ENCODE measurements around the gene LINGO3. TPM values are rescaled to one million over a fixed set of nuclear protein-coding genes. Genes with fewer than 3 reads are reported as not detected.

LINGO3 gene
- polyA plus RNA-seq, 1 donor (not counting 4 experiments of a cell fraction or from before 2014, with no cell fraction given): not detected

DNA sequence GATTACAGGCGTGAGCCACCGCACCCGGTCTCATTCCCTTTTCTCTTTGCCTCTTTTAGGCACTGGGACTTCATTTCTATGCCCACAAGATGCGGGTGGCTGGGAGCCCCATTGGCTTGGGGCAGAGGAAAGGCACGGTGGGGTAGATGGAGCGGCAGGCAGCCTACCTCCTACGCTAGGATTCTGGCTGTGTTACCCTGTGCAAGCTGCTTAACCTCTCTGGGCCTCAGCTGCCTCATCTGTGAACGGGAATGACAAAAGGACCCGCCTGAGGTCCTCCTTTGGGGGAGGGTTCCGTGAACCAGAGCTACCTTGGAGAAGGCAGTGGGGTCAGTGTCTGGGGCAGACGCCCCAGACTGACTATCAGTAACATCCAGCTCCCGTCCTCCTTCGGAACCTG lies 9.3 kb upstream of the LINGO3 start:
- FAIRE-seq (no peak), DNase-seq (ENCODE audit: low read depth, low spot score) (no peak)
- Histone ChIP-seq H3K4me3 (ENCODE audit: control insufficient read depth in 2 of 3, extremely low read depth in 1 of 3, insufficient read depth in 2 of 3, low read depth in 1 of 3, low read length in 3 of 3) (no peak overlapping the region), H3K4me1 (ENCODE audit: control insufficient read depth, extremely low read depth, insufficient read depth, low read length) (peaks cover 2% of the 10 kb centered on the region), H3K27me3 (ENCODE audit: control insufficient read depth, extremely low read depth, insufficient read depth, low read length) (peaks cover 4% of the 10 kb centered on the region), H3K9me1 (ENCODE audit: control insufficient read depth, extremely low read depth, insufficient read depth, low read length) (no peaks in the 10 kb centered on the region), H3K4me2 (ENCODE audit: control insufficient read depth, extremely low read depth, insufficient read depth, low read depth, low read length) (no peak overlapping the region), H3K79me2 (ENCODE audit: control insufficient read depth, insufficient read depth, low read length) (no peaks in the 10 kb centered on the region), H3K9ac (ENCODE audit: control insufficient read depth, extremely low read depth, insufficient read depth, low read length) (no peak overlapping the region), H2AFZ (ENCODE audit: control insufficient read depth, low read length) (no peak overlapping the region), H3K27ac (ENCODE audit: control insufficient read depth, insufficient read depth, low read length) (no peak overlapping the region), H3K36me3 (ENCODE audit: control insufficient read depth in 2 of 2, extremely low read depth in 1 of 2, insufficient read depth in 2 of 2, low read length in 2 of 2) (peaks cover 0 to 5% of the 10 kb centered on the region in 2 experiments), H3K9me3 (ENCODE audit: control insufficient read depth, low read depth, low read length) (no peaks in the 10 kb centered on the region), H4K20me1 (ENCODE audit: control insufficient read depth, extremely low read depth, insufficient read depth, low read length) (no peaks in the 10 kb centered on the region)
- TF ChIP-seq EZH2 (IDR thresholded peaks at IDR 0.05; ENCODE audit: low read length): no peak
- dilution Hi-C loops (cut with MboI; ENCODE audit: extremely low pct_ligation_motif_present, low sequenced_read_pairs): no loop called here

DNA sequence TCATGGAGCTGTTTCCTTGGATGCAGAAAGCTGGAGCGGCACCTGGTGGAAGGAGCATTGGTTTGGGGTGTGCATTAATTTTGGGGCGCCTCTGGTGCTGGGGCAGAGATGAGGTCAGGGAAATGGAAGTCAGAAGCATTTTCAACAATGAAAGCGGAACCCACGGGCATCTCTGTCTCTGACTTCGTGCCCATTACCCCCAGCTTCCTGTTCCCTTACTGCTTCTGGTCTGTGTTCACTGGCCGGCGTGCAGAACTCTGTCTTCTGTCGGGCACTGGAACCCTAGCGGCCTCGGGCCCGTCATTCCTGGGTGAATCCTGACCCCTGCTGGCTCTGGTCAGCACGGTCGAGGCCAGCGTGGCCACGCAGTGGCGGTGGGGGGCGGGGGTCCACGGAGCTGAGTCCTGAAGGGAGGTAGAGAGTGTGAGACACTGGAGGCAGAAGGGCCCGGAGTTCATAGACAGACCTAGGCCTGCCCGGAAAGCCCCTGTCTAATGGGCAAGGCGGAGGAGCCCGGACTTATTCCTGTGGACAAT lies 7.9 kb upstream of the LINGO3 start:
- Histone ChIP-seq H3K9me3 (ENCODE audit: control insufficient read depth, low read depth, low read length) (no peaks in the 10 kb centered on the region), H3K9me1 (ENCODE audit: control insufficient read depth, extremely low read depth, insufficient read depth, low read length) (no peaks in the 10 kb centered on the region), H3K27ac (ENCODE audit: control insufficient read depth, insufficient read depth, low read length) (no peak overlapping the region), H3K4me2 (ENCODE audit: control insufficient read depth, extremely low read depth, insufficient read depth, low read depth, low read length) (no peak overlapping the region), H3K4me3 (ENCODE audit: control insufficient read depth in 2 of 3, extremely low read depth in 1 of 3, insufficient read depth in 2 of 3, low read depth in 1 of 3, low read length in 3 of 3) (no peak overlapping the region), H3K79me2 (ENCODE audit: control insufficient read depth, insufficient read depth, low read length) (no peaks in the 10 kb centered on the region), H3K36me3 (ENCODE audit: control insufficient read depth in 2 of 2, extremely low read depth in 1 of 2, insufficient read depth in 2 of 2, low read length in 2 of 2) (no peaks in the 10 kb centered on the region), H3K4me1 (ENCODE audit: control insufficient read depth, extremely low read depth, insufficient read depth, low read length) (peaks cover 2% of the 10 kb centered on the region), H3K27me3 (ENCODE audit: control insufficient read depth, extremely low read depth, insufficient read depth, low read length) (peaks cover 8% of the 10 kb centered on the region), H4K20me1 (ENCODE audit: control insufficient read depth, extremely low read depth, insufficient read depth, low read length) (no peaks in the 10 kb centered on the region), H3K9ac (ENCODE audit: control insufficient read depth, extremely low read depth, insufficient read depth, low read length) (no peak overlapping the region), H2AFZ (ENCODE audit: control insufficient read depth, low read length) (no peak overlapping the region)
- dilution Hi-C loops (cut with MboI; ENCODE audit: extremely low pct_ligation_motif_present, low sequenced_read_pairs): no loop called here
- FAIRE-seq (no peak), DNase-seq (ENCODE audit: low read depth, low spot score) (no peak)
- no peak for TF ChIP-seq EZH2 (IDR thresholded peaks at IDR 0.05; ENCODE audit: low read length)
- TF ChIP-seq, protein P1, sequence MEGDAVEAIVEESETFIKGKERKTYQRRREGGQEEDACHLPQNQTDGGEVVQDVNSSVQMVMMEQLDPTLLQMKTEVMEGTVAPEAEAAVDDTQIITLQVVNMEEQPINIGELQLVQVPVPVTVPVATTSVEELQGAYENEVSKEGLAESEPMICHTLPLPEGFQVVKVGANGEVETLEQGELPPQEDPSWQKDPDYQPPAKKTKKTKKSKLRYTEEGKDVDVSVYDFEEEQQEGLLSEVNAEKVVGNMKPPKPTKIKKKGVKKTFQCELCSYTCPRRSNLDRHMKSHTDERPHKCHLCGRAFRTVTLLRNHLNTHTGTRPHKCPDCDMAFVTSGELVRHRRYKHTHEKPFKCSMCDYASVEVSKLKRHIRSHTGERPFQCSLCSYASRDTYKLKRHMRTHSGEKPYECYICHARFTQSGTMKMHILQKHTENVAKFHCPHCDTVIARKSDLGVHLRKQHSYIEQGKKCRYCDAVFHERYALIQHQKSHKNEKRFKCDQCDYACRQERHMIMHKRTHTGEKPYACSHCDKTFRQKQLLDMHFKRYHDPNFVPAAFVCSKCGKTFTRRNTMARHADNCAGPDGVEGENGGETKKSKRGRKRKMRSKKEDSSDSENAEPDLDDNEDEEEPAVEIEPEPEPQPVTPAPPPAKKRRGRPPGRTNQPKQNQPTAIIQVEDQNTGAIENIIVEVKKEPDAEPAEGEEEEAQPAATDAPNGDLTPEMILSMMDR (optimal IDR thresholded peaks at IDR 0.05 in 1 of 3, IDR thresholded peaks at IDR 0.05 in 1 of 3, conservative IDR thresholded peaks at IDR 0.05 in 1 of 3; ENCODE audit: extremely low read depth in 1 of 3, insufficient read depth in 2 of 3, low read length in 3 of 3): peak in 1 of 3 experiments; percentile 47

Data from keratinocyte (primary cell).